Stimulated activated naive B cell treated with anti-CD40 and anti-IgM and Interleukin-4, amounts not matched to agents 10 μg/mL and 1 μg/mL and 100 μg/mL, for 72 hours (primary cell): Measurements from ENCODE around the gene CIBAR2.

Source experiments
- ATAC-seq, 2 donors: fragments of 150-1000 bp; cut with Tn5 transposase; replicated peaks; 2 replicates each; pipeline ENCODE4 v1.10.0; 2021; ENCODE audit warnings: moderate library complexity in 1 of 2
- DNase-seq: peaks from one replicate; pipeline ENCODE4 v3.0.0; 2021
- H3K27ac Mint-ChIP-seq: one replicate; pipeline ENCODE4 v1.8.0; 2022; ENCODE audit warnings: mild to moderate bottlenecking, mixed read lengths
- H3K27me3 Mint-ChIP-seq, 2 donors: one replicate each; pipeline ENCODE4 v1.8.0; 2022; ENCODE audit warnings: mixed read lengths in 2 of 2
- H3K36me3 Mint-ChIP-seq, 2 donors: one replicate each; pipeline ENCODE4 v1.8.0; 2022; ENCODE audit warnings: mixed read lengths in 2 of 2, mild to moderate bottlenecking in 1 of 2
- H3K4me1 Mint-ChIP-seq, 2 donors: one replicate each; pipeline ENCODE4 v1.8.0; 2022; ENCODE audit warnings: mixed read lengths in 2 of 2, mild to moderate bottlenecking in 1 of 2
- H3K4me3 Mint-ChIP-seq, 2 donors: one replicate each; pipeline ENCODE4 v1.8.0; 2022; ENCODE audit warnings: mild to moderate bottlenecking in 2 of 2, mixed read lengths in 2 of 2, moderate library complexity in 1 of 2
- H3K9me3 Mint-ChIP-seq, 2 donors: one replicate each; pipeline ENCODE4 v1.8.0; 2022; ENCODE audit warnings: mixed read lengths in 2 of 2, mild to moderate bottlenecking in 1 of 2

Gene CIBAR2

GRCh38 chr16:85081765-85082164 is 30.5 kb downstream of the CIBAR2 start:
- Mint-ChIP-seq H3K9me3 (no peaks in the 10 kb centered on the region), H3K27me3 (peaks cover 28 to 35% of the 10 kb centered on the region in 2 donors), H3K4me1 (peaks cover 27 to 43% of the 10 kb centered on the region in 2 donors), H3K27ac (no peak overlapping the region), H3K36me3 (no peaks in the 10 kb centered on the region), H3K4me3 (no peak overlapping the region)
- no peak for DNase-seq
- ATAC-seq: no peak

GRCh38 chr16:85081038-85081437 is 31.2 kb downstream of the CIBAR2 start:
- Mint-ChIP-seq H3K4me3 (no peak overlapping the region), H3K36me3 (peaks cover 0 to 1% of the 10 kb centered on the region in 2 donors), H3K27ac (no peak overlapping the region), H3K27me3 (peaks cover 30 to 31% of the 10 kb centered on the region in 2 donors), H3K4me1 (peaks cover 27 to 38% of the 10 kb centered on the region in 2 donors), H3K9me3 (no peaks in the 10 kb centered on the region)
- no peak for DNase-seq
- ATAC-seq: no peak

GRCh38 chr16:85079785-85080570 is 32.3 kb downstream of the CIBAR2 start:
- no peak overlapping the region for H3K4me3 Mint-ChIP-seq
- peaks cover 24 to 36% of the 10 kb centered on the region in 2 donors for H3K27me3 Mint-ChIP-seq
- no peaks in the 10 kb centered on the region for H3K9me3 Mint-ChIP-seq
- DNase-seq (no peak), ATAC-seq (no peak)
- H3K27ac Mint-ChIP-seq: no peak overlapping the region
- peaks cover 0 to 4% of the 10 kb centered on the region in 2 donors for H3K36me3 Mint-ChIP-seq
- peaks cover 24 to 32% of the 10 kb centered on the region in 2 donors for H3K4me1 Mint-ChIP-seq

- peaks cover 0 to 4% of the 10 kb centered on the region in 2 donors for H3K36me3 Mint-ChIP-seq
- no peak overlapping the region for H3K4me3 Mint-ChIP-seq
- DNase-seq (no peak), ATAC-seq (no peak)
- H3K27ac Mint-ChIP-seq: no peak overlapping the region
- peaks cover 22 to 24% of the 10 kb centered on the region in 2 donors for H3K4me1 Mint-ChIP-seq
- no peaks in the 10 kb centered on the region for H3K9me3 Mint-ChIP-seq
- H3K27me3 Mint-ChIP-seq: peaks cover 20 to 33% of the 10 kb centered on the region in 2 donors
Measured at GRCh38 chr16:85078952-85079351, 33.3 kb downstream of the CIBAR2 start.

GRCh38 chr16:85078226-85078625 is 34.0 kb downstream of the CIBAR2 start:
- no peak overlapping the region for H3K4me3 Mint-ChIP-seq
- H3K9me3 Mint-ChIP-seq: no peaks in the 10 kb centered on the region
- no peak for DNase-seq
- H3K4me1 Mint-ChIP-seq: peaks cover 17 to 19% of the 10 kb centered on the region in 2 donors
- H3K27ac Mint-ChIP-seq: no peak overlapping the region
- H3K27me3 Mint-ChIP-seq: peaks cover 20 to 32% of the 10 kb centered on the region in 2 donors
- H3K36me3 Mint-ChIP-seq: peaks cover 0 to 4% of the 10 kb centered on the region in 2 donors
- no peak for ATAC-seq

- Mint-ChIP-seq H3K4me3 (no peak overlapping the region), H3K36me3 (peaks cover 0 to 4% of the 10 kb centered on the region in 2 donors)
Measured at GRCh38 chr16:85077576-85078125, 34.6 kb downstream of the CIBAR2 start.

GRCh38 chr16:85077039-85077438 is 35.2 kb downstream of the CIBAR2 start:
- Mint-ChIP-seq H3K4me1 (peaks cover 8% of the 10 kb centered on the region in 2 donors), H3K36me3 (peaks cover 0 to 4% of the 10 kb centered on the region in 2 donors), H3K27me3 (peaks cover 20 to 25% of the 10 kb centered on the region in 2 donors), H3K4me3 (no peak overlapping the region), H3K27ac (no peak overlapping the region), H3K9me3 (no peaks in the 10 kb centered on the region)
- DNase-seq (no peak), ATAC-seq (peak; percentile 56 to 74)

More at GRCh38 chr16:85077576-85078125, 34.6 kb downstream of the CIBAR2 start:
- Mint-ChIP-seq H3K9me3 (no peaks in the 10 kb centered on the region), H3K27ac (no peak overlapping the region), H3K4me1 (peaks cover 13 to 14% of the 10 kb centered on the region in 2 donors), H3K27me3 (peaks cover 20 to 29% of the 10 kb centered on the region in 2 donors)
- ATAC-seq (no peak), DNase-seq (no peak)

GRCh38 chr16:85075236-85075924 is 36.9 kb downstream of the CIBAR2 start:
- no peak overlapping the region for H3K27ac Mint-ChIP-seq
- H3K36me3 Mint-ChIP-seq: peaks cover 0 to 4% of the 10 kb centered on the region in 2 donors

GRCh38 chr16:85074225-85074914 is 37.9 kb downstream of the CIBAR2 start:
- no peak overlapping the region for H3K27ac Mint-ChIP-seq
- H3K9me3 Mint-ChIP-seq: no peaks in the 10 kb centered on the region
- H3K4me1 Mint-ChIP-seq: peaks cover 8% of the 10 kb centered on the region in 2 donors
- DNase-seq (no peak), ATAC-seq (no peak)
- peaks cover 20 to 25% of the 10 kb centered on the region in 2 donors for H3K27me3 Mint-ChIP-seq
- H3K4me3 Mint-ChIP-seq: no peak overlapping the region
- peaks cover 3 to 4% of the 10 kb centered on the region in 2 donors for H3K36me3 Mint-ChIP-seq

More at GRCh38 chr16:85075236-85075924, 36.9 kb downstream of the CIBAR2 start:
- Mint-ChIP-seq H3K9me3 (no peaks in the 10 kb centered on the region), H3K4me3 (no peak overlapping the region), H3K4me1 (peaks cover 8% of the 10 kb centered on the region in 2 donors), H3K27me3 (peaks cover 20 to 25% of the 10 kb centered on the region in 2 donors)
- ATAC-seq (no peak), DNase-seq (no peak)

GRCh38 chr16:85072947-85073346 is 39.3 kb downstream of the CIBAR2 start:
- ATAC-seq (no peak), DNase-seq (no peak)
- Mint-ChIP-seq H3K4me3 (no peak overlapping the region), H3K36me3 (peaks cover 3 to 4% of the 10 kb centered on the region in 2 donors), H3K27ac (no peak overlapping the region), H3K9me3 (no peaks in the 10 kb centered on the region), H3K27me3 (peaks cover 11 to 21% of the 10 kb centered on the region in 2 donors), H3K4me1 (peaks cover 8% of the 10 kb centered on the region in 2 donors)

- Mint-ChIP-seq H3K36me3 (peaks cover 4 to 6% of the 10 kb centered on the region in 2 donors), H3K9me3 (no peaks in the 10 kb centered on the region), H3K27me3 (peaks cover 5 to 14% of the 10 kb centered on the region in 2 donors), H3K4me1 (peaks cover 6% of the 10 kb centered on the region in 2 donors), H3K27ac (no peak overlapping the region), H3K4me3 (no peak overlapping the region)
- no peak for DNase-seq
- no peak for ATAC-seq
Measured at GRCh38 chr16:85072076-85072860, 40.0 kb downstream of the CIBAR2 start.

- H3K36me3 Mint-ChIP-seq: peaks cover 0 to 7% of the 10 kb centered on the region in 2 donors
Measured at GRCh38 chr16:85069171-85069570, 43.1 kb downstream of the CIBAR2 start.

GRCh38 chr16:85068746-85069145 is 43.5 kb downstream of the CIBAR2 start:
- ATAC-seq (no peak), DNase-seq (no peak)
- H3K27me3 Mint-ChIP-seq: peaks cover 6 to 14% of the 10 kb centered on the region in 2 donors
- no peaks in the 10 kb centered on the region for H3K9me3 Mint-ChIP-seq
- H3K4me1 Mint-ChIP-seq: no peaks in the 10 kb centered on the region
- no peak overlapping the region for H3K4me3 Mint-ChIP-seq
- H3K36me3 Mint-ChIP-seq: peaks cover 0 to 7% of the 10 kb centered on the region in 2 donors
- H3K27ac Mint-ChIP-seq: no peak overlapping the region

More at GRCh38 chr16:85069171-85069570, 43.1 kb downstream of the CIBAR2 start:
- ATAC-seq (no peak), DNase-seq (no peak)
- Mint-ChIP-seq H3K4me3 (no peak overlapping the region), H3K27me3 (peaks cover 6 to 14% of the 10 kb centered on the region in 2 donors), H3K4me1 (no peaks in the 10 kb centered on the region), H3K9me3 (no peaks in the 10 kb centered on the region), H3K27ac (no peak overlapping the region)
